ENCODE results near the gene DHCR7. TPM values are rescaled to one million over a fixed set of nuclear protein-coding genes. Genes with fewer than 3 reads are reported as not detected.

The DHCR7 gene
- total RNA-seq, 1 donor from 2014 or later = 60.9 TPM

- DNase-seq (ENCODE audit: low spot score) = no peak
These were observed 27.5 kb downstream of the DHCR7 start for GRCh38 chr11:71420455-71421241.

GRCh38 chr11:71418643-71419042 lies 29.6 kb downstream of the DHCR7 start:
- DNase-seq (ENCODE audit: low spot score) = no peak

GRCh38 chr11:71414645-71415044 lies 33.5 kb downstream of the DHCR7 start:
- DNase-seq (ENCODE audit: low spot score) = no peak

GRCh38 chr11:71410363-71410966 lies 37.7 kb downstream of the DHCR7 start:
- DNase-seq (ENCODE audit: low spot score) = no peak

GRCh38 chr11:71408826-71409225 lies 39.4 kb downstream of the DHCR7 start:
- no peak for DNase-seq (ENCODE audit: low spot score)

- DNase-seq (ENCODE audit: low spot score) = no peak
These were observed 40.8 kb downstream of the DHCR7 start for GRCh38 chr11:71407356-71407755.

GRCh38 chr11:71406681-71407080 lies 41.5 kb downstream of the DHCR7 start:
- DNase-seq (ENCODE audit: low spot score) = no peak

- no peak for DNase-seq (ENCODE audit: low spot score)
These were observed 44.0 kb downstream of the DHCR7 start for GRCh38 chr11:71404209-71404608.

GRCh38 chr11:71402878-71403277 lies 45.3 kb downstream of the DHCR7 start:
- DNase-seq (ENCODE audit: low spot score) = no peak

GRCh38 chr11:71400216-71400615 lies 48.0 kb downstream of the DHCR7 start:
- no peak for DNase-seq (ENCODE audit: low spot score)

- DNase-seq (ENCODE audit: low spot score) = no peak
These were observed 48.9 kb downstream of the DHCR7 start for GRCh38 chr11:71399341-71399740.

- no peak for DNase-seq (ENCODE audit: low spot score)
These were observed 50.2 kb downstream of the DHCR7 start for GRCh38 chr11:71397961-71398360.

GRCh38 chr11:71397331-71397860 lies 50.8 kb downstream of the DHCR7 start:
- no peak for DNase-seq (ENCODE audit: low spot score)

GRCh38 chr11:71396548-71397123 lies 51.6 kb downstream of the DHCR7 start:
- no peak for DNase-seq (ENCODE audit: low spot score)

GRCh38 chr11:71395774-71396173 lies 52.4 kb downstream of the DHCR7 start:
- DNase-seq (ENCODE audit: low spot score) = no peak

- no peak for DNase-seq (ENCODE audit: low spot score)
These were observed 53.0 kb downstream of the DHCR7 start for GRCh38 chr11:71395263-71395560.

- no peak for DNase-seq (ENCODE audit: low spot score)
These were observed 54.9 kb downstream of the DHCR7 start for GRCh38 chr11:71393283-71393682.

- no peak for DNase-seq (ENCODE audit: low spot score)
These were observed 56.4 kb downstream of the DHCR7 start for GRCh38 chr11:71391796-71392195.

- no peak for DNase-seq (ENCODE audit: low spot score)
These were observed 56.8 kb downstream of the DHCR7 start for GRCh38 chr11:71391352-71391751.

GRCh38 chr11:71388637-71389235 lies 59.5 kb downstream of the DHCR7 start:
- no peak for DNase-seq (ENCODE audit: low spot score)

- DNase-seq (ENCODE audit: low spot score) = no peak
These were observed 60.2 kb downstream of the DHCR7 start for GRCh38 chr11:71387784-71388636.

GRCh38 chr11:71387200-71387599 lies 61.0 kb downstream of the DHCR7 start:
- no peak for DNase-seq (ENCODE audit: low spot score)

Data from ureter (tissue), 1 donor.